Endometrial microvascular endothelial cells (primary cell): ENCODE data around the gene CD247. TPM values are rescaled to one million over a fixed set of nuclear protein-coding genes. Genes with fewer than 3 reads are reported as not detected.

Experiments
- in situ Hi-C: cut with HindIII; loops from 2 replicates; pipeline ENCODE4 v1.10.0; 2017; ENCODE audit warnings: low sequenced_read_pairs, low pct_unique_long_range_greater_than_20kb; ENCODE audit errors: inconsistent ontology term
- total RNA-seq: library from RNA; depleted of rRNA; stranded (reverse); fragments of >200 nt; gene quantifications from one replicate; pipeline ENCODE4 v1.2.3, GENCODE V29; 2015; ENCODE audit errors: inconsistent ontology term

The CD247 gene
- total RNA-seq, 1 donor from 2014 or later: not detected

- in situ Hi-C loops: no loop called here
Measured at GRCh38 chr1:167473761-167474160, 44.6 kb downstream of the CD247 start.

GRCh38 chr1:167472752-167473521 is 45.4 kb downstream of the CD247 start:
- in situ Hi-C loops: no loop called here

DNA sequence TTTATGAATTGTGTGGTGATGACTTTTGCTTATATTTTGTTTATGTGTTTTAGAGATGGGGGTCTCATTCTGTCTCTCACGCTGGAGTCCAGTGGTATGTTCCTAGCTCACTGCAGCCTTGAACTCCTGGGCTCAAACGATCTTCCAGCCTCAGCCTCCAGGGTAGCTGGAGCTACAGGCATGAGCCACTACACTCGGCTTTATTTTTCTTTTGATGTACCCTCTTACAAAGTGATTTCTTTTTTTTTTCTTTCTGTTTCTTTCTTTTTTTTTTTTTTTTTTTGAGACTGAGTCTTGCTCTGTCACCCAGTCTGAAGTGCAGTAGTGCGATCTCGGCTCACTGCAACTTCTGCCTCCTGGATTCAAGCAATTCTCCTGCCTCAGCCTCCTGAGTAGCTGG is 46.8 kb downstream of the CD247 start:
- in situ Hi-C loops: no loop called here

DNA sequence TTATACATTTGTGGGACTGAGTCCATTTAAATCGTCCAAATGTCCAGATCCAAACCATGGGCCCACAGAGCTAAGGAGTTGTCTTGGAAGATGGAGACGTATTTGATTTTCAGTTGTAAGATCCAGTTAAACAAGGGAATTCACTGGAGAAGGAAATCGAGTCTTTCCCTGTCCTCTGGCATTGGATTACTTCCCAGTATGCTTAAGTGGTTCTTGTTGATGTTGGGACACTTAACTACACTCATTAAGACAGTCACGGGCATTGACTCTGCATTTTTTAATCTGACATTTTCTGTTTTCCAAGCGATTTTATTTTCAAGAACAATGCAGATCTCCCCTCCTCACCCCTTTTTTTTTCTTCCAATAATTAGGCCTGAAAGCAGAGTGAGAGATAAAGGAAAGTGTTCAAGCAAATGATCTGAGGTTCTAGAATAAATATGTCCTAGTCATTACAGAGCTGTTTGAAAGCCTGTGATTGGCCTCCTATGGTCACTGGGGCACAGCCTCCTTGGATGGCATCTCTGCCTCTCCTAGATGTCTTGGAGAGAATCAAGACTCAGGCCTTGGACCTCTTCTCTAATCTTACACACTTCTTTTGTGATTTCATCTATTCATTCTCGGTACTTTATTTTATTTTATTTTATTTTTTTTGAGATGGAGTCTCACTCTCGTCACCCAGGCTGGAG is 48.9 kb downstream of the CD247 start:
- in situ Hi-C loops: no loop called here

DNA sequence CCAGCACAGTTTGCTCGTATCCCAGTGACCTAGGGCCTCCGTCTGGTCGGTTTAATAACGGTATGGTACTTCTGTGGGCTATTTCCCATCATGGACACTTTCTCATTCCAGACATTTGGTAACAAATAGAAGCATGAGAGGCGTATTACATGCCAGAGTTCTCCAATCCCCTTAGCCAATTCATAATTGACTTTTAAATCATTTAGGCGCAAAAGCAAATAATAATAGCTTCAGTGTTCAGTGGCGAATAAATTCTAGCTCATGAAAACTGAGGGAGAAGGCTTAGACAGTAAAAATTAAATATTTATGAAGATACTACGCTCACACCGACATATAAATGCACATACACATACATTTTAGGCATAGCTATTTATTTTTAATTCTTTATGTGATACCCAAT is 50.6 kb downstream of the CD247 start:
- in situ Hi-C loops: no loop called here

DNA sequence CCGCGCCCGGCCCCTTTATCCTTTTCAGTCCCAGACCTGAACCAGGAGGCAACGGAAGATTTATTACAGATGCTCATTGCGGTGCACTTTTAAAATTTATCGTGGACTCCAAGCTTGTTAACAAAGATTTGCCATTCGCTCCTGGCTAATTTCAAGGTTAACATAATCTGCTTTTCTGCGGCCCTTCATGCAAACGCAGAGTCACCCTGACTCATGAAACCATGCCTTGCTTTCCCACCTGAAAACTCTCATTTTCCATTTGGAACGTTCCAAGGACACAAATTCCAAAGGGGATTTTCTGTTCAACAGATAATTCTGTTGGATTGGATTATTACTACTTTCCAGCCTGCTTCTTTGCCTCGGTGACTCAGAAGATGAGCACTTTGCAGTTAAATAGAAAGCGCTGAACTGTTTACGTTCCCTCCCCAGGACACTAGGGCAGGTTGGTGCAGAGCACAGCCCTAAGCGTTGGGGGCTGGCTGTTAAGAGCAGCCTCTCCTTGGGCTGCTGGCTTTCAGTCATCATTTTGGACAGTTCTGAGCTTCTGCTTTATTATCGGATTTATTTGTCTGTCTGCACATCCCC is 51.1 kb downstream of the CD247 start:
- in situ Hi-C loops: no loop called here

DNA sequence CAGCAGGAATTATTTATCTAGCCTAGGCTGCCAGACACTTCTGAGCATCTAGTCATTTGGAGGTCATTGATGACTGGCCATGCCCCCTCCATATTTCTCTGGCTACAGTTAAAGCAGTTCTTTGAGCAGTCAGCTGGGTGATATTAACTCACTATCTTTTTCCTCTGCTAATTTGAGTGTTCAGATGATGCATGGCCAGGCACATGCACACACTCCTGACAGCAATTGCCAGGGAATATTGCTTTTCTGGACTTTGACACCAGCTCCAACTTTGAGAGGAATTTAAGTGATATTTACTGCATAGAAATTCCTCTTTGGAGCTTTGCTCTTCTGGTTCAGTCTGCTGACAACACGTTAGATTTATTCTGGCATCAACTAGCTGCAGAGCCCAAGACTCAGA is 52.6 kb downstream of the CD247 start:
- in situ Hi-C loops: no loop called here

DNA sequence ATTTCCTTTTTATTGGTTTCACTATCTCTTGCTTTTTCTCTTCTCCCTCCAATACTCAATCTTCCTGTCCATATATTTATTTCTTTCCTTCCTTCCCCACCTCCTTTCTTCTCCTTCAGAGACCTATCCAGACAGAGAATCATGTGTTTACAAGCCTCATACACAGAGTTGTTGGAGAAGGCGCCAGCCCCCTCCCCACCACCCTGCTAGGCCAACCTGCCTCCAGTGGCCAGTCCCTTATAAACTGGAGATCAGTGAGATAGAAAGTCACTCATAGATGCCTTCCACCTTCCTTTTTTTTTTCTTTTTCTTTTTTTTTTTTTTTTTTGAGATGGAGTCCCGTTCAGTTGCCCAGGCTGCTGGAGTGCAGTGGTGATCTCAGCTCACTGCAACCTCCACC is 53.3 kb downstream of the CD247 start:
- in situ Hi-C loops: no loop called here

- in situ Hi-C loops: no loop called here
Measured at GRCh38 chr1:167463875-167464575, 54.3 kb downstream of the CD247 start.

DNA sequence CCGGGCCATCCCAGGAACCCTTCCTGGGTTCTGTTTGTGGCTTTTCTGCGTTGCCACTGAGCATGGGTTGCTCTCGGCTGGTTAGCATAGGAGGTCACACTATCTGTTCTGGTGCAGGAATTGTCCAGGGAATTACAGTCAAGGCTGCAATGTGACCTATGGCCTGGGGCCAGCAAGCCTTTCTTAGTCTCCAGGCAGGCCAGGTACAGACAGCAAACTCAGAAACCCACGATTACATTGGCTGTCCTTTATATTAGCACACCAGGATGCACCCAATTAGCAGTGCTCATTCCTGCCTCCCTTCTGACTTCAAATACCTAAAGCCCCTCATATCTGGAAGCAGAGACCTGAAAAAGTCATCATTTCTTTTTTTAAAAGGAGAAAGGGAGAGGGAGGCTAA is 55.2 kb downstream of the CD247 start:
- in situ Hi-C loops: no loop called here

DNA sequence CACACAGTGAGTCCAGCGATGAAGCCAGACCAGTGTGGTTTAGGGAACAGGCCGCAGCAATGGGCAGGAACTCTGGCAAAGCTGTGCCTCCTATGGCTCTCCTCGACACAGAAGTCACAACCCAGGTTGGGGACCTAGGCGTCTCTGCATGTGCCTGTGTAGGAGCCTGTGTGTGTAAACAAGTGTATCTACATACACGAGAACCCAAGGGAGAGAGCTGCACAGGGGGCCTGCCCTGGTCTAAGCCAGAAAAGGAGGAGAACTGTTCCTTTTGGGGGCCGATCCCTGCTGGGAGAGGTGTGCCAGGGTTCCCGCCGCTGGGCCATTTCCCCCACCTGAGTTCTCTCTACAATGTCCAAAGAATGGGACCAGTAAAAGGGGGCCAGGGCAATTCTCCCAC is 56.0 kb downstream of the CD247 start:
- in situ Hi-C loops: no loop called here

GRCh38 chr1:167460836-167461235 is 57.5 kb downstream of the CD247 start:
- in situ Hi-C loops: no loop called here

DNA sequence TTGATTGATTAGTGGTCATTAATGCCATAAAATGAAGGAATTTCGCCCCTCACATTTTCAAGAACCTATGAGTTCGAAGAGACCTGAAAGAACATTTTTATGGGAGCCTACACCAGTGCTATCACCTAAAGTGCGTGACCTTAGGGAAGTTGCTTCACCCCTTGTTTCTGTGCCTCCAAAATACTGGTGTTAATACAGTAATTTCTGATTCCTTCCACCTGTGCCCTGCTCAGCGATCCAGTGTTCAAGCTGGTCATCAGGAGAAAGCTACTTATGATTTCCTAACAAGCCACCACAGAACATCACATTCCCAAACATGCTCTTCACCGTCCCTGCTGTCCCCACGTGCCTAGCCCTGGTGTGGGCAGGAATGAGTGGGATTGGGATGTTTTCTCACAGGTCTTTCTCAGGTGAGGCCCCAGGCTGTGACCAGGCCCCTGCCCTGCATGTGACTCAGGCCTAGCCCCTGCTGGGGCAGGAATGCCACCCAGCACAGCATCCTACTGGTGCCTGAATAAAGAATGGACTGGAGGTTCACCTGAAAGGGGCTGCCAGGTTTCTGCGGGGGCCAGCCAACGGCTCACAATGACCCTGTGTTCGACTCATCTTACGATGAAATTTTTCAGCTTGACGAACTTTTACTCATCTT is 60.3 kb downstream of the CD247 start:
- in situ Hi-C loops: no loop called here

- in situ Hi-C loops: no loop called here
Measured at GRCh38 chr1:167456926-167457325, 61.4 kb downstream of the CD247 start.

GRCh38 chr1:167456524-167456923 is 61.8 kb downstream of the CD247 start:
- in situ Hi-C loops: no loop called here

- in situ Hi-C loops: no loop called here
Measured at GRCh38 chr1:167455786-167456446, 62.4 kb downstream of the CD247 start.

- in situ Hi-C loops: no loop called here
Measured at GRCh38 chr1:167454894-167455785, 63.2 kb downstream of the CD247 start.
